ENCODE measurements around the gene CHN1. TPM values are rescaled to one million over a fixed set of nuclear protein-coding genes. Genes with fewer than 3 reads are reported as not detected.

CHN1 gene
- total RNA-seq, 4 donors from 2014 or later = 7.8 to 9.7 (median 9.4) TPM

GRCh38 chr2:175039490-175039889, 34.3 kb upstream of the CHN1 start:
- Histone ChIP-seq H3K9me3 (no peaks in the 10 kb centered on the region), H3K4me3 (replicated peaks in 1 of 3) (no peak overlapping the region), H3K27me3 (no peaks in the 10 kb centered on the region), H3K27ac (no peak overlapping the region), H3K36me3 (no peaks in the 10 kb centered on the region), H3K4me1 (peaks cover 0 to 4% of the 10 kb centered on the region in 2 donors)
- intact Hi-C loops (cut with DNase I) = no loop called here
- TF ChIP-seq CTCF (IDR thresholded peaks at IDR 0.05) (no peak), POLR2A (IDR thresholded peaks at IDR 0.05) (no peak)
- DNase-seq = no peak
- 96 to 98% methylated on average over 3 of the region's 3 CpGs for WGBS, 2 donors

GRCh38 chr2:175039031-175039430, 33.9 kb upstream of the CHN1 start:
- DNase-seq = no peak
- no peak overlapping the region for H3K27ac ChIP-seq
- WGBS, 2 donors = 89 to 92% methylated on average over 5 of the region's 5 CpGs
- no peaks in the 10 kb centered on the region for H3K9me3 ChIP-seq
- intact Hi-C loops (cut with DNase I) = no loop called here
- no peaks in the 10 kb centered on the region for H3K36me3 ChIP-seq
- H3K4me1 ChIP-seq = peaks cover 0 to 4% of the 10 kb centered on the region in 2 donors
- H3K4me3 ChIP-seq (replicated peaks in 1 of 3) = no peak overlapping the region
- no peaks in the 10 kb centered on the region for H3K27me3 ChIP-seq
- TF ChIP-seq CTCF (IDR thresholded peaks at IDR 0.05) (no peak), POLR2A (IDR thresholded peaks at IDR 0.05) (no peak)

- H3K4me3 ChIP-seq (replicated peaks in 1 of 3) = no peak overlapping the region
- H3K27me3 ChIP-seq = no peaks in the 10 kb centered on the region
- H3K4me1 ChIP-seq = peaks cover 0 to 4% of the 10 kb centered on the region in 2 donors
- 81 to 88% methylated on average over 2 of the region's 2 CpGs for WGBS, 2 donors
- no peaks in the 10 kb centered on the region for H3K36me3 ChIP-seq
- H3K27ac ChIP-seq = no peak overlapping the region
- no peak for DNase-seq
- intact Hi-C loops (cut with DNase I) = no loop called here
- TF ChIP-seq POLR2A (IDR thresholded peaks at IDR 0.05) = no peak
- H3K9me3 ChIP-seq = no peaks in the 10 kb centered on the region
Observed at GRCh38 chr2:175037941-175038340, 32.8 kb upstream of the CHN1 start.

- H3K4me1 ChIP-seq = peaks cover 0 to 4% of the 10 kb centered on the region in 2 donors
- intact Hi-C loops (cut with DNase I) = no loop called here
- H3K4me3 ChIP-seq (replicated peaks in 1 of 3) = no peak overlapping the region
- H3K9me3 ChIP-seq = no peaks in the 10 kb centered on the region
- no peaks in the 10 kb centered on the region for H3K36me3 ChIP-seq
- no peak overlapping the region for H3K27ac ChIP-seq
- peak in 5 of 6 experiments; percentile 29 to 65 (median 52) for TF ChIP-seq CTCF (IDR thresholded peaks at IDR 0.05)
- TF ChIP-seq POLR2A (IDR thresholded peaks at IDR 0.05) = no peak
- no peak for DNase-seq
- 66 to 71% methylated on average over 5 of the region's 5 CpGs for WGBS, 2 donors
- H3K27me3 ChIP-seq = no peaks in the 10 kb centered on the region
Observed at GRCh38 chr2:175036582-175037018, 31.4 kb upstream of the CHN1 start.

GRCh38 chr2:175035806-175036205, 30.6 kb upstream of the CHN1 start:
- no peaks in the 10 kb centered on the region for H3K36me3 ChIP-seq
- no peak for DNase-seq
- no peaks in the 10 kb centered on the region for H3K9me3 ChIP-seq
- intact Hi-C loops (cut with DNase I) = no loop called here
- H3K27me3 ChIP-seq = no peaks in the 10 kb centered on the region
- TF ChIP-seq CTCF (IDR thresholded peaks at IDR 0.05) (no peak), POLR2A (IDR thresholded peaks at IDR 0.05) (no peak)
- H3K4me3 ChIP-seq (replicated peaks in 1 of 3) = no peak overlapping the region
- H3K27ac ChIP-seq = no peak overlapping the region
- peaks cover 0 to 4% of the 10 kb centered on the region in 2 donors for H3K4me1 ChIP-seq
- WGBS, 2 donors = 59 to 82% methylated on average over 3 of the region's 3 CpGs

GRCh38 chr2:175034716-175035115, 29.5 kb upstream of the CHN1 start:
- Histone ChIP-seq H3K27me3 (no peaks in the 10 kb centered on the region), H3K4me3 (replicated peaks in 1 of 3) (no peak overlapping the region), H3K9me3 (no peaks in the 10 kb centered on the region), H3K27ac (no peak overlapping the region), H3K4me1 (peaks cover 0 to 4% of the 10 kb centered on the region in 2 donors), H3K36me3 (no peaks in the 10 kb centered on the region)
- intact Hi-C loops (cut with DNase I) = no loop called here
- DNase-seq = no peak
- TF ChIP-seq POLR2A (IDR thresholded peaks at IDR 0.05) (no peak), CTCF (IDR thresholded peaks at IDR 0.05) (no peak)
- WGBS, 2 donors = 91 to 95% methylated on average over 3 of the region's 3 CpGs

Measured in thyroid gland (tissue), 4 donors.